WTC11 (cell line): Measurements from ENCODE around the gene OR6N2. TPM values are rescaled to one million over a fixed set of nuclear protein-coding genes. Genes with fewer than 3 reads are reported as not detected.

Source experiments
- ATAC-seq: fragments of 200-7000 bp; cut with Tn5 transposase; 2 replicates; pipeline ENCODE4 v1.10.0; 2021; ENCODE audit warnings: mild to moderate bottlenecking, moderate library complexity
- CTCF ChIA-PET: fragments of 300-600 bp; sonication (Branson Sonifier 250); formaldehyde crosslinking; loops from one replicate; lab custom pipeline; 2021; ENCODE audit warnings: antibody characterized with exemption; lab: Charles Lee
- POLR2A ChIA-PET: fragments of 350-600 bp; sonication (Branson Sonifier 250); formaldehyde crosslinking; loops from one replicate; lab custom pipeline; 2021; ENCODE audit warnings: antibody characterized with exemption; lab: Charles Lee
- DNase-seq: peaks from one replicate; pipeline ENCODE4 v3.0.0; 2021; ENCODE audit warnings: low spot score
- H3K27ac Mint-ChIP-seq: 2 replicates; pipeline ENCODE4 v1.8.0; 2021; ENCODE audit warnings: mixed read lengths
- H3K27me3 Mint-ChIP-seq: 2 replicates; pipeline ENCODE4 v1.8.0; 2021; ENCODE audit warnings: low read depth, mild to moderate bottlenecking, moderate library complexity, mixed read lengths
- H3K36me3 Mint-ChIP-seq: 2 replicates; pipeline ENCODE4 v1.8.0; 2021; ENCODE audit warnings: mixed read lengths
- H3K4me1 Mint-ChIP-seq: 2 replicates; pipeline ENCODE4 v1.8.0; 2022; ENCODE audit warnings: mixed read lengths
- H3K4me3 Mint-ChIP-seq: 2 replicates; pipeline ENCODE4 v1.8.0; 2021; ENCODE audit warnings: mild to moderate bottlenecking, moderate library complexity, mixed read lengths
- H3K9me3 Mint-ChIP-seq: 2 replicates; pipeline ENCODE4 v1.8.0; 2021; ENCODE audit warnings: mixed read lengths
- ATF6 ChIP-seq: sonication (generic); formaldehyde crosslinking; IDR thresholded peaks from 2 replicates; pipeline ENCODE4 v1.8.1; 2023; ENCODE audit warnings: mild to moderate bottlenecking, missing genetic modification reagents
- CREM ChIP-seq: sonication (generic); formaldehyde crosslinking; IDR thresholded peaks from 2 replicates; pipeline ENCODE4 v1.8.1; 2022; ENCODE audit warnings: mild to moderate bottlenecking, missing genetic modification reagents, moderate library complexity
- E2F1 ChIP-seq: sonication (generic); formaldehyde crosslinking; IDR thresholded peaks from 2 replicates; pipeline ENCODE4 v1.8.0; 2022; ENCODE audit warnings: mild to moderate bottlenecking, missing genetic modification reagents
- ETV6 ChIP-seq: sonication (generic); formaldehyde crosslinking; IDR thresholded peaks from 2 replicates; pipeline ENCODE4 v1.8.1; 2022; ENCODE audit warnings: mild to moderate bottlenecking, missing genetic modification reagents
- IRF1 ChIP-seq: sonication (generic); formaldehyde crosslinking; IDR thresholded peaks from 2 replicates; pipeline ENCODE4 v1.8.0; 2023; ENCODE audit warnings: missing genetic modification reagents
- IRF2 ChIP-seq: sonication (generic); formaldehyde crosslinking; IDR thresholded peaks from 2 replicates; pipeline ENCODE4 v1.8.0; 2022; ENCODE audit warnings: low read depth, missing genetic modification reagents, borderline replicate concordance
- JAZF1 ChIP-seq: fragments of 250-450 bp; sonication (Bioruptor Pico); IDR thresholded peaks from 2 replicates; pipeline ENCODE4 v1.9.0; 2021; ENCODE audit warnings: moderate library complexity, mild to moderate bottlenecking, inconsistent platforms
- KAT7 ChIP-seq: sonication (generic); formaldehyde crosslinking; IDR thresholded peaks from 2 replicates; pipeline ENCODE4 v1.8.1; 2023; ENCODE audit warnings: missing genetic modification reagents, mild to moderate bottlenecking, borderline replicate concordance
- MYBL2 ChIP-seq: sonication (generic); formaldehyde crosslinking; IDR thresholded peaks from 2 replicates; pipeline ENCODE4 v1.8.1; 2023; ENCODE audit warnings: mild to moderate bottlenecking, moderate library complexity, missing genetic modification reagents
- NR2C2 ChIP-seq: sonication (generic); formaldehyde crosslinking; IDR thresholded peaks from 2 replicates; pipeline ENCODE4 v1.8.0; 2022; ENCODE audit warnings: mild to moderate bottlenecking, missing genetic modification reagents
- NR3C1 ChIP-seq: sonication (generic); formaldehyde crosslinking; conservative IDR thresholded peaks from 2 replicates; pipeline ENCODE4 v1.8.1; 2023; ENCODE audit warnings: low read depth, mild to moderate bottlenecking, missing genetic modification reagents
- ZNF121 ChIP-seq: sonication (generic); formaldehyde crosslinking; IDR thresholded peaks from 2 replicates; pipeline ENCODE4 v1.8.0; 2023; ENCODE audit warnings: missing genetic modification reagents
- ZNF219 ChIP-seq: sonication (generic); formaldehyde crosslinking; IDR thresholded peaks from 2 replicates; pipeline ENCODE4 v1.8.0; 2023; ENCODE audit warnings: missing genetic modification reagents, mild to moderate bottlenecking, borderline replicate concordance
- ZNF317 ChIP-seq: sonication (generic); formaldehyde crosslinking; IDR thresholded peaks from 2 replicates; pipeline ENCODE4 v1.8.1; 2023; ENCODE audit warnings: low read depth, mild to moderate bottlenecking, moderate library complexity, missing genetic modification reagents, borderline replicate concordance
- ZNF532 ChIP-seq: fragments of 250-450 bp; sonication (Bioruptor Pico); IDR thresholded peaks from 2 replicates; pipeline ENCODE4 v1.9.0; 2021; ENCODE audit warnings: mild to moderate bottlenecking, borderline replicate concordance
- ZSCAN18 ChIP-seq: fragments of 250-450 bp; sonication (Bioruptor Pico); IDR thresholded peaks from 2 replicates; pipeline ENCODE4 v2.1.2; 2022; ENCODE audit warnings: mild to moderate bottlenecking, moderate library complexity
- total RNA-seq: library from RNA; stranded (reverse); gene quantifications from 3 replicates; pipeline ENCODE4 v1.2.3, GENCODE V29; 2021

Gene OR6N2
- total RNA-seq, 1 experiment from 2014 or later = not detected

GRCh38 chr1:158809862-158810261 lies 28.9 kb upstream of the OR6N2 start:
- Mint-ChIP-seq H3K4me1 (no peaks in the 10 kb centered on the region), H3K27me3 (peaks cover 3% of the 10 kb centered on the region; the same call in 1 of the 2 replicates), H3K4me3 (no peak overlapping the region), H3K9me3 (no peaks in the 10 kb centered on the region), H3K36me3 (no peaks in the 10 kb centered on the region), H3K27ac (no peak overlapping the region)
- ChIA-PET CTCF (no interaction called here), POLR2A (no interaction called here)
- DNase-seq (no peak), ATAC-seq (no peak)
- TF ChIP-seq E2F1 (CRISPR knock-in tag) (no peak), ZNF532 (no peak), KAT7 (CRISPR knock-in tag) (no peak), ZNF121 (CRISPR knock-in tag) (no peak), MYBL2 (CRISPR knock-in tag) (no peak), ZNF219 (no peak), ETV6 (no peak)

- Mint-ChIP-seq H3K4me1 (no peaks in the 10 kb centered on the region), H3K27me3 (peaks cover 3% of the 10 kb centered on the region; the same call in 1 of the 2 replicates), H3K36me3 (no peaks in the 10 kb centered on the region), H3K9me3 (no peaks in the 10 kb centered on the region), H3K27ac (no peak overlapping the region), H3K4me3 (no peak overlapping the region)
- POLR2A ChIA-PET = no interaction called here
- TF ChIP-seq NR2C2 (CRISPR knock-in tag) (no peak), ATF6 (CRISPR knock-in tag) (no peak), NR3C1 (no peak), ZSCAN18 (no peak), ZNF121 (CRISPR knock-in tag) (no peak), JAZF1 (CRISPR knock-in tag) (no peak), IRF2 (CRISPR knock-in tag) (no peak), ZNF317 (CRISPR knock-in tag) (no peak), CREM (no peak), MYBL2 (CRISPR knock-in tag) (no peak), IRF1 (no peak)
- DNase-seq (no peak), ATAC-seq (no peak)
- CTCF ChIA-PET = no interaction called here
Observed at GRCh38 chr1:158809256-158809655, 28.3 kb upstream of the OR6N2 start.
